GM21528 (cell line): ENCODE results near the gene CD163.
"Not testable (repeated sequence)": the region's sequence is repeated elsewhere in the genome, so short reads cannot be mapped to it uniquely, and the experiment has no call there.

ENCODE experiments used
- ATAC-seq: cut with Tn5 transposase; IDR thresholded peaks from one replicate; pipeline ENCODE4 v1.9.1; 2021; ENCODE audit warnings: mild to moderate bottlenecking, moderate library complexity; ENCODE audit not compliant: unreplicated experiment, low FRiP score

CD163 gene

GRCh38 chr12:7503686-7504415, at the start of gene CD163:
TSS of gene CD163 (minus strand) at chr12:7503777. CDS start at chr12:7503690, 87 bp downstream.
- ATAC-seq = no peak

GRCh38 chr12:7542813-7543212, 39.2 kb upstream of the CD163 start:
- no peak for ATAC-seq

GRCh38 chr12:7542046-7542445, 38.5 kb upstream of the CD163 start:
- ATAC-seq = no peak

GRCh38 chr12:7514416-7514815, 10.8 kb upstream of the CD163 start:
- ATAC-seq = no peak

GRCh38 chr12:7512553-7512952, 9.0 kb upstream of the CD163 start:
- no peak for ATAC-seq

- ATAC-seq = not testable (repeated sequence)
These were observed 6.4 kb upstream of the CD163 start for GRCh38 chr12:7509793-7510470.

- ATAC-seq = no peak
These were observed 965 bp downstream of the CD163 start for GRCh38 chr12:7502612-7503011.

- no peak for ATAC-seq
These were observed 2.5 kb downstream of the CD163 start for GRCh38 chr12:7501031-7501588.

GRCh38 chr12:7499636-7500035, 3.9 kb downstream of the CD163 start:
- ATAC-seq = no peak

- ATAC-seq = no peak
These were observed 4.8 kb downstream of the CD163 start for GRCh38 chr12:7498809-7499208.

- ATAC-seq = no peak
These were observed 5.9 kb downstream of the CD163 start for GRCh38 chr12:7497661-7498060.

- ATAC-seq = no peak
These were observed 7.1 kb downstream of the CD163 start for GRCh38 chr12:7496451-7496850.

- ATAC-seq = no peak
These were observed 8.4 kb downstream of the CD163 start for GRCh38 chr12:7495136-7495535.

- ATAC-seq = no peak
These were observed 10.6 kb downstream of the CD163 start for GRCh38 chr12:7493006-7493405.

GRCh38 chr12:7486512-7486911, 17.1 kb downstream of the CD163 start:
- no peak for ATAC-seq

- ATAC-seq = no peak
These were observed 18.5 kb downstream of the CD163 start for GRCh38 chr12:7485095-7485494.

GRCh38 chr12:7483343-7483742, 20.2 kb downstream of the CD163 start:
- ATAC-seq = no peak

- ATAC-seq = no peak
These were observed 23.8 kb downstream of the CD163 start for GRCh38 chr12:7479771-7480170.

- ATAC-seq = no peak
These were observed 31.5 kb downstream of the CD163 start for GRCh38 chr12:7472060-7472459.

GRCh38 chr12:7460375-7461259, 43.0 kb downstream of the CD163 start:
- ATAC-seq = no peak

- no peak for ATAC-seq
These were observed 43.6 kb downstream of the CD163 start for GRCh38 chr12:7459973-7460372.
